Measurements from ENCODE around the gene WASL.
"Not testable (repeated sequence)": the region's sequence is repeated elsewhere in the genome, so short reads cannot be mapped to it uniquely, and the experiment has no call there.

Gene WASL

DNA sequence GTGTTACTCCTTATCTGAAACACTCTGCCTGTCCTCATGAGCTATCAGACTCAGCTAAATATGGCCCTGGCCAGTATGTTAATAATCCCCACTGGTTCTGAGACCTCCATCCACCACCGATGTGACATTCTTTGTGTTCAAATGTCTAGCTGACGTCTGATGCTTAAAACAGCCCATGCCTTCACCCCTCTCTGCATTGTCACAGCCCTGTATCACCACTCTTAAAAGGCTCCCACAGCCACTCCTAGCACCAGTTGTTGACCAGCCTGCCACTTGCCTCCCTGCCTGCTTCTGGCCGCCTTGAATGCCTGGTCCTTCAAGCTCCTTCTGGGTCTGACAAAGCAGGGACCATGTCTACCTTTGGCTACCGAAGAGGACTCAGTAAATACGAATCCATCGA, 93.2 kb downstream of the WASL start, which contains the start of gene LMOD2:
TSS of gene LMOD2 (plus strand) at position 253 of the 400 bp plus-strand sequence. CDS start at position 351, 98 bp downstream.
- DNase-seq: no peak

DNA sequence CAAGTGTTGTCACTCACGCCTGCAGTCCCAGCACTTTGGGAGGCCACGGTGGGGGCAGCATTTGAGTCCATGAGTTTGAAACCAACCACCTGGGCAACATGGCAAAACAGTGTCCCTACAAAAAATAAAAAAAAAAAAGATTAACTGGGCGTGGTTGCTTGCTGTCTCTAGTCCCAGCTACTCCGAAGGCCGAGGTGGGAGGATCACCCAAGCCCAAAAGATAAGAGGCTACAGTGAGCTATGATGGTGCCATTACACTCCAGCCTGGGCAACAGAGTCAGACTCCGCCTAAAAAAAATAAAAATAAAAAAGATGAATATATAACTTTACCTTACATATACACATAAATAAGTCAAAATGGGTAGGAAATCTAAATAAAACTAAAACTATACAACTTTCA, 95.6 kb downstream of the WASL start:
- no peak for DNase-seq

DNA sequence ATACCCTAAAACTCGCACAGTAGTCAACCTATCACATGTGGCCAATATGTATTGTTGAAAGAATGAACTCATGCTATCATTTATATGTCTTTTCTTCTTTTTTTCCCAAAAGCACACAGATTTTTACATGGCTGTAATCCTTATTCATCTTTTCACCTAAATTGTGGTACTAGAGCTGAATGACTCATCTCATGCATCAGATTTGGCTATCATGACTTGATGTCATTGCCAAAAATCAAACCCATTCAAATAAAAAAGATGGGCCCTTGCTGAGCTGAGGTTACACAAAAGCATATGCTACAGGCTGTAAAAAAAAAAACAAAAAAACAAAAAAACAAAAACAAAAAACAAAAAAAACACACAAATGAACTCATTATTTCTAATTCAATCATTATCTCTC, 96.4 kb downstream of the WASL start:
- no peak for DNase-seq

DNA sequence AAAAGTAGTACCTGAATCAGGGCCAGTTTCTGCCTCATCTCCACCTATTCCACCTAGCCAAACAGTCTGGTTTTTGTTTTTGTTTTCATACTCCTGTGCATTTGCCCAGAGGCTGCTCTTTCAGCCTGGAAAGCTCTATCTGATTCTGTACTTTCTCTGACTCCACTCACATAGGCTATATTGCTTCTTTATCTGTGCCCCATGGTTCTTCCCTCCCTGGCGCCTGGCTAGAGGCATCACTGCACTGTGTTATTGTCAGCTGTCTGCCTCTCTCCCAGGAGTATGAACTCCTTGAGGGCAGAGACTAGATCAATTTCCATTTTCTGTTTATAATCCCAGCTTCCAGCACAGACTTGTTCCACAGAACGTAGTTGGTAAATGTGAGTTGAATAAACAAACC, 98.2 kb downstream of the WASL start:
- DNase-seq: no peak

DNA sequence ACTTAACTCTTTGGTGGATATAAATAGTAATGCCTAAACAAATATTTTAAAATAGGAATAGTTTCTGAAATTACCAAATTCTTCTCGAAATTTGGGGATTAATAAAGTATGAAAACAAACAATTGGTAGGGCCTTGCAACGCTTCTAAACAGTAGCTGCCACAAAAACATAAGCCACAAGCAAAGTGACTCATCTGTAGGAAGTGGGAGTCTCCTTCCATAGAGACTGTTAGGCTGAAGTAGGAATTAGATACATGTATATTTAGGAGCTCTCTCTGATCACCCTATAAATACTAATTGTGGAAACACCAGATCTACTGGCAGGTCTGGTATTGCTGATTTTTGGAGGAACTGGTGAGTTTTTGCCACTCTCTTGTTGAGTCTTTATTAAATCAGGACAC, 98.8 kb downstream of the WASL start:
- DNase-seq: no peak

DNA sequence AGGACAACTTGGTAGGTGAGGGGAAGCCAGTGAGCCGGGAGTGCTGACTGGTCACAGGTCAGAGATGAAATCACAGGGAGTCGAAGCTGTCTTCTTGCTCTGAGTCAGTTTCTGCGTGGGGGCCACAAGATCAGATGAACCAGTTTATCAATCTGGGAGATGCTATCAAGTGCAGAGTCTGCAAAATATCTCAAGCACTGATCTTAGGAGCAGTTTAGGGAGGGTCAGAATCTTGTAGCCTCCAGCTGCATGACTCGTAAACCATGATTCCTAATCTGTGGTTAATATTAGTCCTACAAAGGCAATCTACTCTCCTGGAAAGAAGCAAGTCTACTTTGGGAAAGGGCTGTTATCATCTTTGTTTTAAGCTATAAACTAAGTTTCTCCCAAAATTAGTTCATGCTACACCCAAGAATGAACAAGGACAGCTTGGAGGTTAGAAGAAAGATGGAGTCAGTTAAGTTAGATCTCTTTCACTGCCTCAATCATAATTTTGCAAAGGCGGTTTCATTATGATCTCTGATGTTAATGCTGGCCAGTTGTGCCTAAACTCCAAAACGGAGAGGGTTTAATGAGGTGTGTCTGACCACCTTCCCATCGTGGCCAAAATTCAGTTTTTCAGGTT, 101.6 kb downstream of the WASL start:
- no peak for DNase-seq

DNA sequence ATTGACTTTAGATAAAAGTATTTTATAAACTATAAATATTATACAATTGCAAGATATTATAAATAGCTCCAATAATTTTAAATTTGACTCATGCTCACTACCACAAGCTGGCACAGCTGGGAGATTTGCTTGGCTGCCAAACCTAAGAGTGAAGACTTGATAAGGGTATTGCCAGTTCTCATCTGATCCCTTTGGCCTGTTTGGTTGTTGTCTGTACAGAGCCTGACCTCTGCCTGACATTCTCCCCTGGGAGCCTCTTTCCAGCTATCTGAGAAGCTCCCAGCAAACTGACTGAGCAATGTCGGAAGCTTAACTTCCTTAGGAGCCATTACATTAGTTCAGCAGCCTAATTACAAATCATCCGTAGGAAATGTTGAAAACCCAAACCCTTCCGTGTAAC, 103.3 kb downstream of the WASL start:
- DNase-seq: peak; percentile 61

DNA sequence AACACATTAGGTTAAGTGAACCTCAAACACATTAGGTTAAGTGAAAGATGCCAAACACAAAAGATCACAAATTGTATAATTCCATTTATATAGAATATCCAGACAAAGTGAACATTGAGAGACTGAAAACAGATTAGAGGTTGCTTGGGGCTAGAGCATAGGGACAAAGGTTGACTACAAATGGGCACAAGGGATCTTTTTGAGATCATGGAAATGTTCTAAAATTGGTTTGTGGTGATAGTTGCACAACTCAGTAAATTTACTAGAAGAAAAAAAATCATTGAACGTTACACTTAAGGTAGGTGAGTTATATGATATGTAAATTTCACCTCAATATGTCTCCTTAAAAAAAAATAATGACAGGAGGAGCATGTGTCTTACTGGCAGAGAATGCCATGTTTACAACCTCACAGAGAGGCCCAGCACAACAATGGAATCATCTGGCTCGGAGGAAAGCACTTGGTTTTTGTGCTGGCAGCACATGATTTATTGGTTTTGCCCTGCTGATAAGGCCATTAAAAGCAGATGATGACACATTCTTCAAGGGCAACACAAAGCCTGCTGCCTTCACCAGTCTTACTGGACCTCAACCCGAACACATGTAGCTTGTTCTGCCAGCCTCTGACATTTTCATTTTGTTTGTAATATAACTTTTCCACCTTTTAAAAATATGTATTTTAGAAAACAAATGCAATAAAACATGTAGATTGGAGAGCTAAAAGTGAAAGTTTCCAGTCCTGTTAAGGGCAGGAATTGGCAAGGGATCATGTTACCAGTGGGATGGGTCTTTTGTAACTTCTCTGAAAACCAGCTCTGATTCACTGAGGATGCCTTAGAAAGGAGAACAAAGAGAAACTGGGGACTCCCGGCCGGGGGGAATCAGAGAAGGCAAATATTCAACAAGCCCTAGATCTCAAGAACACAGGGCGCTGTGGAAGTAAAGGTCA, 105.0 kb downstream of the WASL start:
- peak; percentile 72 for DNase-seq

DNA sequence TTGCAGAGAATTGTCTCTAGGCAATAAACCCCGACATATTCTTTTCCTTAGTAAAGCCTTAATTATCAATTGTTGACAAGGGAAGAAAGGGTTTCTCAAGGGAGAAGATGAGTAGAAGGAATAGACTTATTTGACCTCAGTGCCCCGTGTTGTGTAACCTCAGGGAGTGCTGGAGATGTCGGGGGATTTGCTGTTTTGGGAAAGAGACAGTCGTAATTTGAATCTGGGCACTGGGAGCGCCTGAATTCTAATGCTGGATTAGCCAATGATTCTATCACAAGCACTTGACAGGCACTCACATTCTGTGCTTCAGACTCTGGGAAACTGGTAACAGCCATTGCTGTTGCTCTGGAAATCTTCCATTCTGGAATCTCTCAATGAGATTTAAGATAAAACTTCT, 106.9 kb downstream of the WASL start:
- no peak for DNase-seq

DNA sequence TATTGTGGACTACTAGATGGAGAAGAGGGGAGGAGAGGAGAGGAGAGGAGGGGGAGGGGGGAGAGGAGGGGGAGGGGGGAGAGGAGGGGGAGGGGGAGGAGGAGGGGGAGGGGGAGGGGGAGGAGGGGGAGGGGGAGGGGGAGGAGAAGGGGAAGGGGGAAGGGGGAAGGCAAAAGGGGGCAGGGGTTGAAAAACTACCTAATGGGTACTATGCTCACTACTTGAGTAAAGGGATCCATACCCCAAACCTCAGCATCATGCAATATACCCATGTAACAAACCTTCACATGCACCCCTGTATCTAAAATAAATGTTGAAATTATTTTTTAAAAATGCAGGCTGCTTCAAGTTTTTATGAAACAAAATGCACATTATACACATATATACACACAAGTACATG, 108.2 kb downstream of the WASL start:
- DNase-seq: no peak

DNA sequence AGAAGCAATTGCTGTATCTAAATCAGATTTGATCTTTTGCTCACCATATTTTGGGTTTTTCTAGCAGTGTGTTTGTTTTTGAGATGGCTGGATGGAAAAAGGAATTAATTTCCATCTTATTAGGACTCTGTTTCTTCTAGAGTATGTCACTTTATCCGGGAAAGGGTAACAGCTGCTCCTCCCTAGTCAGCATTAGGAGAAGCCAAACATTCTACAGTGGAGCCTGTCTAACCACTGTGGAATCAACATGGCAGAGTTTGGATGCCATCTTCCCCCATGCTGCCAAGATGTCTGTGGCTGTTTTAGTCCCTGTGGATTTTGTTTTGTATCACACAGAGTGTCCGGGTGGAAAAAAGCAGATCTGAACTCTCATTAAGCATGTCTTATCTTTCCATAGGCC, 109.2 kb downstream of the WASL start:
- no peak for DNase-seq

DNA sequence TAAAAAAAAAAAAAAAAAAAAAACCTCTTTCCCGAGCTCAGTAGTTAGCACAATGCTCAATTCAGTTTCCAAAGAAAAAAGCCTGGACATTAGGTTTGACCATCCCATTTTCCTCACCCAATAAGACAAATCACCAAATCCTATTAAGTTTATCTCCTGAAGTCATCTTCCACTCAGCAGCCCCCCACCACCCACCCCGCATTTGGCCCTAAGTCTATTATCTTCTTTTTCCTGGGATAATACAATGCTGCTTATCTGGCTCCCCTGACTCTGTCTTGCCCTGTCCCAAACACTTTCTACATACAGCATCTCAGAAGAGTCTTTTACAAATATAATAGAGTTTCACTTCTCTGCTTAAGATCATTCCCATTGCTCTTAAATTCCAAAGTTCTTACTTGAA, 110.9 kb downstream of the WASL start:
- DNase-seq: no peak

DNA sequence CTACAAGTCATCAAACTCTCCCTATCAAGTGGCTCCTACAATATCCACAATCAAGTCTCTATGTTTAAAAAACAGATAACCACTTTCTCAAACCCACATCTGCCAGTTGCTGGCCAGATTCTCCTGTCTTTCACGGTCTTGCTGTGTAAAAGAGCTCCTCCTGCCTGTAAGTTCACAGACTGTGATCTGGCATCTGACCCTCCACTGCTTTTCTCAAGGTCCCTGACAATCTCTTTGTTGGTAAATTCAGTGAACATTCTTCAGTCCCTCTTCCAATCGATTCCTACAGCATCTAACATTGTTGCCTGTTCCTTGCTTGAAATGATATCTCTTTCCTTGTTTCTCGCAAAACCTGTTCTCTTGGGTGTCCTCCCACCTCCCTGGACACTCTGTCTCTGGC, 111.6 kb downstream of the WASL start:
- DNase-seq: no peak

DNA sequence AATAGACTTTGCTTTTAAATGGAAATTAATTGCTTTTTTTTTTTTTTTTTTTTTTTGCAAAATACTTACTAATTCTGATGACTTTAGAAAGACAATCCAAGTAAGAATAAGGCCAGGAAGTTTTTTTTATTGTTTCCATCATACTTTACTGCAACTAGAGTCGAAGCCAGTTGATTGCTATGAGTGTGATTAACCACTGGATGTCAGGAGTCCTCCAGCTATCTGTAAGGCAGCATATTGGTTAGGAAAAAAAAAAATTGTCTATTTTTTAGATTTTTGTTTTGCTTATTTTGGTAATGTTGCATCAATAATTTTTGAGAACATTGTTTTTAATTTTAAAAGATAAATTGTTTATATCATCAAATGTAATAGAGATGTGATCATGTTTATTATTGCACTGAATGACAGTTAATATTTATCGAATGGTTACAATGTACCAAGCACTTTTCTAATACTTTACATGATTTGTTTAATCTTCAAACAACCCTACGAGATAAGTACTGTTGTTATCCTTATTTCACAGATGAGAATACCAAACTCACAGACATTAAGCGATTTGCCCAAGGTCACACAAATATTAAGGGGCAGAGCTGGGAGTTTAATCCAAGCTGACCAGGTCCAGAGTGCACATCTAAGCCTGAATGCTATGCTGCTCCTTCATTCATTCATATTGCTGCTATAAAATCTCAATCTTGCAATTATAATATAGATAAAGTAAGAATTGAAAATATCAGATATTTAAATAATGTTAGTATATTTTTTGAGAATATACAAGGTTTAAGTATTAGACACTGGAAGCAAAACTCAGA, 113.0 kb downstream of the WASL start:
- DNase-seq: peak; percentile 57

DNA sequence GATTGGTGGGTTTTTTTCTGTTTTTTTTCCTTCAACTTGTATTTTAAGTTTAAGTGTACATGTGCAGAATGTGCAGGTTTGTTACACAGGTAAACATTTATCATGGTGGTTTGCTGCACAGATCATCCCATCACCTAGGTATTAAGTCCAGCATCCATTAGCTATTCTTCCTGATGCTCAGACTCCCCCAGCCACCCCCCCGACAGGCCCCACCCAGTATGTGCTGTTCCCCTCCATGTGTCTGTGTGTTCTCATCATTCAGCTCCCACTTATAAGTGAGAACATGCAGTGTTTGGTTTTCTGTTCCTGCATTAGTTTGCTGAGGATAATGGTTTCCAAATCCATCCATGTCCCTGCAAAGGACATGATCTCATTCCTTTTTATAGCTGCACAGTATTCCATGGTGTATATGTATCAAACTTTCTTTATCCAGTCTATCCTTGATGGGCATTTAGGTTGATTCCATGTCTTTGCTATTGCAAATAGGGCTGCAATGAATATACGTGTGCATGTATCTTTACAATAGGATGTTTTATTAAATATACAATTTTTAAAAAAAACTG, 114.7 kb downstream of the WASL start:
- not testable (repeated sequence) for DNase-seq

DNA sequence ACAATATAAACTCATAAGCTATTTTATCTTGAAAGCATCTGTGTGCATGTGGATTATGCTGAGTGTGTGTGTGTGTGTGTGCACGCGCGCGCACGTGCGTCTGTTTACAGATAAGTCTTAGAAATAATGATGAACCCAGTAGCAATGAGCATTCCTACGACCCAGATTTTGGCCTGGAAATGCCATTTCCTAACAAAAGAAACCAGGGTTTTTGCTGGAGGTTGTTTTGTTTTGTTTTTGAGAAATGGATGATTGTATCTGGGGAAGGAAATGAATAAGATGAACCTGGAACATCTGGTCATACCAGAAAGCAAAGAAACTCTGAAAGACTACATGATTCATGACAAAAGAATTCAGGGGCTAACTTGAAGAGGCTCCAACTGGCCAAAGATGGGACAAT, 115.2 kb downstream of the WASL start:
- no peak for DNase-seq

DNA sequence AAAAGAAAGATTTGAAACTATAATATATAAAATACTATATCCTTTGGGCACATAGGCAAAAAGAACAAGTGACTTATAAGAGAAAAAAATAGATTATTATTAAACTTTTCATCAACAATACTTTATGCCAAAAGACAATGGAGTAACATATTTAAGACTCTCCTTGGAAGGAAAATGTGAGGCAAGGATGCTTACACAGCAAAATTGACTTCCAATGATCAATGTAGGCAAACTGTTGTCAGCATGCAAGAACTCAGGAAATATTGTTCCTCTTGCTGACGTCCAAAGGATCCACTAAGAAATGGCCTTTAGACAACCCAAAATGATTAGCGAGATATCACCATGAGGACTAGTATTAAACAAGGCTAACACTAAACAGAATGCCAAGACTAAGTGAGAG, 116.0 kb downstream of the WASL start:
- DNase-seq: no peak

Measured in NCI-H2171 treated with DMSO at 0.1 percent for 48 hours (cell line).